DND-41 (cell line): ENCODE data around the gene NSUN2.

Experiments used
- EZH2 ChIP-seq: IDR thresholded peaks from 3 replicates; pipeline ENCODE4 v1.6.1; 2012; ENCODE audit warnings: borderline replicate concordance, low read depth, mild to moderate bottlenecking, moderate library complexity, low read length, inconsistent platforms; ENCODE audit not compliant: severe bottlenecking
- TF ChIP-seq, protein P1 (sequence below): IDR thresholded peaks from 2 replicates; pipeline ENCODE4 v1.5.1; 2012; ENCODE audit warnings: borderline replicate concordance, low read length, moderate library complexity, mild to moderate bottlenecking; ENCODE audit not compliant: poor library complexity, severe bottlenecking; ENCODE audit errors: extremely low read depth

DNA sequence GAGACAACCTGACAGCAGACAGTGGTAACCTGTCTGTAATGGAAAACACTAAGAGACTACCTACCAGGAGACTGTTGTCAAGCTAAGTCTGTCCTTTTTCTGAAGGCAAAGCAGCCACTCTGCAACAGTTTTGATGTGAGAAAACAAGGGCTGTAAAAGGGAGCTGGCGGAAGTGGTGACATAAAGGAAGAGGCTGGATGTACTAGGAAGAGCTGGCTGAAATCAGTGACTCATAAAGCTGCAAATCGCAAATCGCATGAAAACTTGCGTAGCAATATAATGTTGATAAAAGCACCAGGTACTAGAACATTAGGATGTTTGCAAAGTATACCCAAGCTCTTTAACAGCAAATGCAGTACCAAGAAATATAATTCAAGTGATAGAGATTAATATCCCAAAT is 1.4 kb downstream of the NSUN2 start:
- TF ChIP-seq, protein P1, sequence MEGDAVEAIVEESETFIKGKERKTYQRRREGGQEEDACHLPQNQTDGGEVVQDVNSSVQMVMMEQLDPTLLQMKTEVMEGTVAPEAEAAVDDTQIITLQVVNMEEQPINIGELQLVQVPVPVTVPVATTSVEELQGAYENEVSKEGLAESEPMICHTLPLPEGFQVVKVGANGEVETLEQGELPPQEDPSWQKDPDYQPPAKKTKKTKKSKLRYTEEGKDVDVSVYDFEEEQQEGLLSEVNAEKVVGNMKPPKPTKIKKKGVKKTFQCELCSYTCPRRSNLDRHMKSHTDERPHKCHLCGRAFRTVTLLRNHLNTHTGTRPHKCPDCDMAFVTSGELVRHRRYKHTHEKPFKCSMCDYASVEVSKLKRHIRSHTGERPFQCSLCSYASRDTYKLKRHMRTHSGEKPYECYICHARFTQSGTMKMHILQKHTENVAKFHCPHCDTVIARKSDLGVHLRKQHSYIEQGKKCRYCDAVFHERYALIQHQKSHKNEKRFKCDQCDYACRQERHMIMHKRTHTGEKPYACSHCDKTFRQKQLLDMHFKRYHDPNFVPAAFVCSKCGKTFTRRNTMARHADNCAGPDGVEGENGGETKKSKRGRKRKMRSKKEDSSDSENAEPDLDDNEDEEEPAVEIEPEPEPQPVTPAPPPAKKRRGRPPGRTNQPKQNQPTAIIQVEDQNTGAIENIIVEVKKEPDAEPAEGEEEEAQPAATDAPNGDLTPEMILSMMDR: no peak
- TF ChIP-seq EZH2: no peak
